GM23338 (cell line): ENCODE measurements around the gene DMRT1.

ENCODE experiments used
- CTCF ChIP-seq, 2 experiments: fragments of 200-600 bp in 1 of 2; sonication (generic) in 1 of 2; conservative IDR thresholded peaks; 2 replicates each; pipeline versions ENCODE4 v1.5.1 to v1.6.1; 2016 to 2017; ENCODE audit warnings: antibody characterized with exemption in 2 of 2, low read depth in 2 of 2, mild to moderate bottlenecking in 2 of 2, moderate library complexity in 1 of 2
- EZH2 ChIP-seq: fragments of 200-600 bp; sonication (generic); IDR thresholded peaks from one replicate; pipeline ENCODE4 v1.8.0; 2017; ENCODE audit warnings: antibody characterized with exemption, mild to moderate bottlenecking, low read depth; ENCODE audit not compliant: unreplicated experiment
- NANOG ChIP-seq: IDR thresholded peaks from 2 replicates; pipeline ENCODE4 v1.6.1; 2016; ENCODE audit warnings: antibody characterized with exemption, borderline replicate concordance
- REST ChIP-seq: IDR thresholded peaks from one replicate; pipeline ENCODE4 v1.6.1; 2018; ENCODE audit warnings: antibody characterized with exemption; ENCODE audit not compliant: unreplicated experiment

GRCh38 chr9:933356-933755 lies 91.9 kb downstream of the DMRT1 start:
- TF ChIP-seq REST (no peak), CTCF (conservative IDR thresholded peaks at IDR 0.05; ENCODE audit: low read depth in 2 of 2) (no peak), EZH2 (no peak), NANOG (no peak)
